ENCODE results near the gene SRGAP2. TPM values are rescaled to one million over a fixed set of nuclear protein-coding genes. Genes with fewer than 3 reads are reported as not detected.
"Not testable (repeated sequence)": the region's sequence is repeated elsewhere in the genome, so short reads cannot be mapped to it uniquely, and the experiment has no call there.

Gene SRGAP2
- total RNA-seq, 4 donors from 2014 or later: 8.7 to 13.2 (median 11.0) TPM

- H3K27ac ChIP-seq; DNase-seq; H3K27me3 ChIP-seq; ATAC-seq; H3K9me3 ChIP-seq; H3K36me3 ChIP-seq; in situ Hi-C loops (cut with MboI; ENCODE audit: low sequenced_read_pairs in 4 of 4); H3K4me1 ChIP-seq; intact Hi-C loops (cut with DNase I; ENCODE audit: low total_unique reads); H3K4me3 ChIP-seq: not testable (repeated sequence)
Observed at GRCh38 chr1:206231989-206232388, 28.6 kb downstream of the SRGAP2 start.

DNA sequence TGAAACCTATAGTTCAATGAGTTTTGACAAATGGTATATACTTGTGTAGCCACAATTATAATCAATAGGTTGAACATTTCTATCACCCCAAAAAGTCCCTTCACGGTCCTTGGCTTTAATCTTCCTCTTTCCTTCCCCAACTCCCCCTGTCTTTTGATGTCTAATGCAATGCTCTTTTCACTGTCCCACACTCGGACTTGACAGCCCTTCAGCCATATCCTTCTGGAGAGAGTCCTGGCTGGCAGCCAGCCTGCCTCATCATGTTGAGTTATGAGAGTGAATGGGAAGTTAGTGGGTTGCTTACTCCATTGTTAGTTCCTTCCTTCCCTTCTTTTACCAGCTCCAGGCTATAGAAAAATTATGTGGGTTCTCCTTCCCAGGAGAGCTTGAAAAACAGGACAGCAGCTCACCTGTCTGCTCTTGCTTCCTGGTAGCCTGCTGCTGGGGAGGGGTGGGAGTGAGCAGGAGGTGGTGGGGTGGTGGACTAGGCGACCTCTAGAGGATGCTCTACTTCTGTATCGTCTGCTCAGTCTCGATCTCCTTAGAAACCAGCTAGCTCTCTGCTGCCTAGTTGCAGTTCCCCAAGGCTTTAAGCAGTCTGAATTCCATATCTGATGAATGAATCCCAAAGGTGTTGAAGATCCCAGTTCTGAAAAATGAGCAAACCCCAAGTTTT, 29.8 kb downstream of the SRGAP2 start:
- H3K4me1 ChIP-seq; intact Hi-C loops (cut with DNase I; ENCODE audit: low total_unique reads); DNase-seq; in situ Hi-C loops (cut with MboI; ENCODE audit: low sequenced_read_pairs in 4 of 4); H3K27ac ChIP-seq; H3K27me3 ChIP-seq; H3K9me3 ChIP-seq; ATAC-seq; H3K36me3 ChIP-seq; H3K4me3 ChIP-seq: not testable (repeated sequence)

DNA sequence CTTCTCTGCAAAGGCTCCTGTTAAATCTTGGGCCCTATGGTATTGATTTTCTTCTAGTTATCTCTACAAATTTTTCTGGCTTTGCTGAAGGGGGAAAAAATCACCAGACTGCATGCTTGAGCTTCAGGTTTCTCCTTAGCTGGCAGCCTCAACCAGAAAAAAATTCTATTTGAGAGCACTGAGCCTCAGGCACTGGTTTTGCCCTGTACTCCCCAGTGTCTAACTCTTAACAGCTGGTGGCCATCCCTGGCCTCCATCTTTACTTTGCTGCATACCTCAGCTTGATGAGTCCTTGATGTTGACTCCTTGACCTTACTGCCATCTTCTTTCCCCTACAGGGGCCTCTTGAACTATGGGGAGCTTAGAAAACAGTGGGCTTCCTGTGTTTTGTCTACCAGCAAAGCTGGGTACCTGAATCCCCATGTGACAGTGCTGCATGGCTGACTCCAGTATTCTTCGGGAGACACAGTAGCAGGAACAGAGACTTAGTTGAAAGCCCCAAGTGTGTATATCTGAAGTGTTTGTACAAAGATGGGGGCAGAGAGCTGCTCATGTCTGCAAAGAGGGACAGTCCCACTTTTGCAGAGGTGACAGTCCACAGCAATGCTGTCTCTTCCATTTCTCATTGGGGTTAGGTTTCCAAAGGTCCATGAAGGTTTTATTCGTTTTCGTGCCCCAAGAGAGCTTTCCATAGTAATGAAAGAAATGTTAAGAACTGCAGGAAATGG, 31.0 kb downstream of the SRGAP2 start:
- intact Hi-C loops (cut with DNase I; ENCODE audit: low total_unique reads); H3K27ac ChIP-seq; H3K4me1 ChIP-seq; H3K4me3 ChIP-seq; H3K36me3 ChIP-seq; H3K27me3 ChIP-seq; ATAC-seq; in situ Hi-C loops (cut with MboI; ENCODE audit: low sequenced_read_pairs in 4 of 4); H3K9me3 ChIP-seq; DNase-seq: not testable (repeated sequence)

DNA sequence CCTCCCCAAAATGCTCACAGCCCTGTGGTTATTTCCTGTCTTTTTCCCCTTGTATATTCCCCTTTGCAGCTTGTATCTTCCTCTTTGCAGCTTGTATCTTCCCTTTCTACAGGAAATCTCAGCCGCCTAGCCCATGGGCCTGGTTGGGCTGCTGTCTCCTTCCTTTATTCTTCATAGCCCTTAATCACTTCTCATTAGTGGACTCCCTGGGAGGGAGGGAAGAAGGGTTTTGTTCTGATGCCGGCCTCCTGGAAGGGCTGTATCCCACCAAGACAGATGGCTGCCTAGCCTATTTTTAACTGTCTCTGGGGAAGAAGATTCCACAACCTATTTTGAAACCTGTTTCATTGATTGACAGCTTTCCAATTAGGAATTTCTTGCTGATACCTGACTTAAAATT, 31.8 kb downstream of the SRGAP2 start:
- intact Hi-C loops (cut with DNase I; ENCODE audit: low total_unique reads); DNase-seq; ATAC-seq: not testable (repeated sequence)

GRCh38 chr1:206240288-206240687, 36.9 kb downstream of the SRGAP2 start:
- H3K27me3 ChIP-seq; H3K9me3 ChIP-seq; H3K4me3 ChIP-seq; H3K27ac ChIP-seq; DNase-seq; intact Hi-C loops (cut with DNase I; ENCODE audit: low total_unique reads); H3K4me1 ChIP-seq; in situ Hi-C loops (cut with MboI; ENCODE audit: low sequenced_read_pairs in 4 of 4); H3K36me3 ChIP-seq: not testable (repeated sequence)
- ATAC-seq: peak in 1 of 2 donors; percentile 36

More for the DNA sequence above, 31.8 kb downstream of the SRGAP2 start:
- H3K27me3 ChIP-seq; in situ Hi-C loops (cut with MboI; ENCODE audit: low sequenced_read_pairs in 4 of 4); H3K36me3 ChIP-seq; H3K27ac ChIP-seq; H3K4me1 ChIP-seq; H3K9me3 ChIP-seq; H3K4me3 ChIP-seq: not testable (repeated sequence)

DNA sequence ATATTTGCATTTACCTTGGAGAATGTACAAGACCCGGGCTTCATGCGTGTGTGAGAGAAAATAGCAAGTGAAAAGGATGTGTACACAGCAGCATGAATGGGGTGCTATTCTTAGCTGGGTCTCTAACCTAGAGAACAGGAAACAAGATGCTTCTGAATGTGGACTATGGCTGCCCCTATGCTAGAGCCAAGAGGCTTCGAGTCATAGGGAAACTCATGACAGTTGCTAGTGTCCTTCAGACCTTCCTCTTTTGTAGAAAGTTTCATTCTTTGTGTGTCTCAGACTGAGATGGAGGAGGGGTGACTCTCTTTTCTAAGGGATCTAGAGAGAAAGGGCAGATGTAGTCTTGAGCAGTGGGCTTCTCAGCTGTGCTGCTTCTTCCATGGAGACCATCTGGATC, 40.0 kb downstream of the SRGAP2 start:
- ATAC-seq: peak; percentile 52 to 81
- in situ Hi-C loops (cut with MboI; ENCODE audit: low sequenced_read_pairs in 4 of 4); H3K4me1 ChIP-seq; H3K36me3 ChIP-seq; H3K4me3 ChIP-seq; H3K9me3 ChIP-seq; intact Hi-C loops (cut with DNase I; ENCODE audit: low total_unique reads); H3K27ac ChIP-seq; H3K27me3 ChIP-seq: not testable (repeated sequence)
- DNase-seq: peak in 1 of 2 donors; percentile 14

GRCh38 chr1:206245479-206245878, 42.1 kb downstream of the SRGAP2 start:
- ATAC-seq; H3K36me3 ChIP-seq; H3K27me3 ChIP-seq; DNase-seq; H3K9me3 ChIP-seq; H3K4me1 ChIP-seq; H3K4me3 ChIP-seq; intact Hi-C loops (cut with DNase I; ENCODE audit: low total_unique reads); H3K27ac ChIP-seq; in situ Hi-C loops (cut with MboI; ENCODE audit: low sequenced_read_pairs in 4 of 4): not testable (repeated sequence)

DNA sequence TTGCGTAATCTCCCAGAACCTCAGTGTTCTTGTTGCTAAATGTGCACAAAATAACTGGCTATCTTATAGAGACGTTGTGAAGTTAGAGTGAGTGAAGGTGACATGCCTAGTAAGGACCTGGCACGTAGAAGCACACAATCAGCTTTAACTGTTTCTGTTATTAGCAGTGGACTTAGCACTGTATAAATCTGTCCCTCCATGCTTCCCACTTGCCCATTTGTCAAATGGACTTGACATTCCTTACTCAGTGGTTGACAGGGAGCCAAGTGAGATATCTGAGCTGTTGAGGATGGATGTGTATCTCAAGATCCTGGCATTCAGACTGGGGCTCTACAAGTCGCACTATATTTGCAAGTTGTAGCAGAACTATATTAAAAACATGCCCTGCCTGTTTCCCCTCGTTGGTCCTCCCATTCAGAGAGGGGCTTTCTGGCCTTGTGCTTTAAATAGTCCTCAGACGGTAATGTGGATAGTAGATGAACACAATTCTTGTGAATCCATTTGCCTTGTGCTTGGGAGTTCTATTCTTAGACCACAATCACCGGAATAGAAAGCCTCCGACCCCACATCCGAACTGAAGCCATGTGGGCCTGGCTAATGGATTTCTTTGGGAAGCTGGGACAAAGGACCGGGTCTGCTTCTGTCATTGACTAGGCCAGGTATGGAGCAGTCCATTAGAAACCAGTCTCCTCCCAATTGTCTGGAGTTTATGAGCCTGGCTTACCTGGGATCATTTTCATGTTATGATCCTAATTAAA, 43.0 kb downstream of the SRGAP2 start:
- H3K9me3 ChIP-seq; DNase-seq; H3K27ac ChIP-seq; intact Hi-C loops (cut with DNase I; ENCODE audit: low total_unique reads); ATAC-seq; H3K4me1 ChIP-seq; H3K36me3 ChIP-seq; H3K27me3 ChIP-seq; in situ Hi-C loops (cut with MboI; ENCODE audit: low sequenced_read_pairs in 4 of 4); H3K4me3 ChIP-seq: not testable (repeated sequence)

GRCh38 chr1:206250953-206251681, 47.8 kb downstream of the SRGAP2 start:
- intact Hi-C loops (cut with DNase I; ENCODE audit: low total_unique reads); H3K9me3 ChIP-seq; H3K4me3 ChIP-seq; DNase-seq; H3K36me3 ChIP-seq; in situ Hi-C loops (cut with MboI; ENCODE audit: low sequenced_read_pairs in 4 of 4); ATAC-seq; H3K27me3 ChIP-seq; H3K4me1 ChIP-seq; H3K27ac ChIP-seq: not testable (repeated sequence)

GRCh38 chr1:206252680-206253335, 49.5 kb downstream of the SRGAP2 start:
- H3K27me3 ChIP-seq; in situ Hi-C loops (cut with MboI; ENCODE audit: low sequenced_read_pairs in 4 of 4); H3K4me1 ChIP-seq; H3K27ac ChIP-seq; intact Hi-C loops (cut with DNase I; ENCODE audit: low total_unique reads); DNase-seq; H3K36me3 ChIP-seq; H3K4me3 ChIP-seq; H3K9me3 ChIP-seq; ATAC-seq: not testable (repeated sequence)

All from gastrocnemius medialis (tissue), 4 donors.